ENCODE results near the gene NAT8L.

NAT8L gene

GRCh38 chr4:2046031-2046961 lies 12.8 kb upstream of the NAT8L start:
- peak; percentile 4 for DNase-seq

GRCh38 chr4:2047031-2047660 lies 12.0 kb upstream of the NAT8L start:
- DNase-seq = no peak

- DNase-seq = no peak
These were observed 11.1 kb upstream of the NAT8L start for GRCh38 chr4:2047781-2048581.

GRCh38 chr4:2048831-2049230 lies 10.3 kb upstream of the NAT8L start:
- no peak for DNase-seq

GRCh38 chr4:2049381-2049780 lies 9.7 kb upstream of the NAT8L start:
- DNase-seq = no peak

GRCh38 chr4:2049811-2050210 lies 9.3 kb upstream of the NAT8L start:
- DNase-seq = no peak

GRCh38 chr4:2051086-2051485 lies 8.0 kb upstream of the NAT8L start:
- no peak for DNase-seq

GRCh38 chr4:2054217-2054616 lies 4.9 kb upstream of the NAT8L start:
- no peak for DNase-seq

- DNase-seq = no peak
These were observed 1.6 kb upstream of the NAT8L start for GRCh38 chr4:2057382-2058065.

GRCh38 chr4:2058264-2059045 lies 672 bp upstream of the NAT8L start:
- peak; percentile 64 for DNase-seq

GRCh38 chr4:2059726-2060602 lies 837 bp downstream of the NAT8L start:
- DNase-seq = peak; percentile 60

GRCh38 chr4:2060611-2061185 lies 1.6 kb downstream of the NAT8L start:
- no peak for DNase-seq

GRCh38 chr4:2061186-2062131 lies 2.3 kb downstream of the NAT8L start:
- peak; percentile 4 for DNase-seq

GRCh38 chr4:2062168-2062807 lies 3.2 kb downstream of the NAT8L start:
- no peak for DNase-seq

- no peak for DNase-seq
These were observed 3.8 kb downstream of the NAT8L start for GRCh38 chr4:2062808-2063524.

- no peak for DNase-seq
These were observed 4.6 kb downstream of the NAT8L start for GRCh38 chr4:2063557-2064275.

GRCh38 chr4:2064276-2064991 lies 5.3 kb downstream of the NAT8L start:
- no peak for DNase-seq

Data from NCI-H69 (cell line).